ENCODE results near the gene PRORP. TPM values are rescaled to one million over a fixed set of nuclear protein-coding genes. Genes with fewer than 3 reads are reported as not detected.
A peak's percentile ranks its signal among the peaks of the same experiment; 100 is the strongest.

PRORP gene
- total and polyA plus RNA-seq, 2 of the 13 experiments (the other 11 are each of a cell fraction or from before 2014, with no cell fraction given), result 48.9 to 88.7 TPM

DNA sequence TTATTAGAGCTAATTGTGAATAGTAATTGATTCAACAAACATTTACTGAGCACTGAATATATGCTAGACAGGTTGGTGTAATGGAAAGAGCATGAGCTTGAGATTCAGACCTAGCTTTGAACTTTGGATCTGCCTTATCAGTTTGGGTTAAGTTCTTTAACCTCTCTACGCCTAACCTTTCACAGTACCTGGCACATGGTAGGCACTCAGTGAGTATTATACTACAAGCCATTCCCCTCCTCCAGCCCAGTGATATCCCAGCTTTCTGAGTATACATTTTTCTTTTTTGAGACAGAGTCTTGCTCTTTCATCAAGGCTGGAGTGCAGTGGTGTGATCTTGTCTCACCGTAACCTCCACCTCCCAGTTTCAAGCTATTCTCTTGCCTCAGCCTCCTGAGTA lies 44.3 kb upstream of the PRORP start (continued):
- TF ChIP-seq PATZ1 (CRISPR knock-in tag; IDR thresholded peaks at IDR 0.05), result no peak
- no peak for TF ChIP-seq ZNF138 (CRISPR knock-in tag; IDR thresholded peaks at IDR 0.05; ENCODE audit: low read depth)
- no peak for TF ChIP-seq ZNF317 (CRISPR knock-in tag; IDR thresholded peaks at IDR 0.05)
- TF ChIP-seq ZNF407 (CRISPR knock-in tag; IDR thresholded peaks at IDR 0.05; ENCODE audit: not compliant biosample characterization), result no peak
- TF ChIP-seq BATF2 (CRISPR knock-in tag; IDR thresholded peaks at IDR 0.05), result no peak
- TF ChIP-seq SRSF1 (optimal IDR thresholded peaks at IDR 0.05; ENCODE audit: low read depth, low read length), result no peak
- TF ChIP-seq ADNP (CRISPR knock-in tag; IDR thresholded peaks at IDR 0.05), result no peak
- TF ChIP-seq ZC3H4 (CRISPR knock-in tag; IDR thresholded peaks at IDR 0.05; ENCODE audit: borderline replicate concordance), result no peak
- no peak for TF ChIP-seq NR0B2 (CRISPR knock-in tag; IDR thresholded peaks at IDR 0.05)
- TF ChIP-seq ZFP1 (CRISPR knock-in tag; IDR thresholded peaks at IDR 0.05), result no peak
- no peak for TF ChIP-seq ZSCAN30 (CRISPR knock-in tag; IDR thresholded peaks at IDR 0.05)
- TF ChIP-seq SRSF9 (IDR thresholded peaks at IDR 0.05; ENCODE audit: borderline replicate concordance, insufficient read depth, low read depth, low read length, poor library complexity, severe bottlenecking), result no peak
- TF ChIP-seq BCL6 (CRISPR knock-in tag; IDR thresholded peaks at IDR 0.05), result peak; percentile 79
- peak; percentile 85; the same call in 1 of the 2 replicates for TF ChIP-seq MIXL1 (CRISPR knock-in tag; IDR thresholded peaks at IDR 0.05)
- no peak for TF ChIP-seq ZNF574 (CRISPR knock-in tag; IDR thresholded peaks at IDR 0.05)
- no peak for TF ChIP-seq RARG (CRISPR knock-in tag; IDR thresholded peaks at IDR 0.05; ENCODE audit: low read depth)
- no peak for TF ChIP-seq ZKSCAN1 (IDR thresholded peaks at IDR 0.05; ENCODE audit: low read length)

All from HepG2 (cell line).